D721Med (cell line): ENCODE measurements around the gene RNF40.

Source experiments
- DNase-seq: peaks from one replicate; pipeline ENCODE4 v3.0.0; 2011; ENCODE audit warnings: low spot score; ENCODE audit not compliant: insufficient read length
- FAIRE-seq: peaks from 2 replicates; lab custom pipeline; 2011; peaks lifted over from hg19 to GRCh38; lab: Jason Lieb, UNC
- CTCF ChIP-seq: IDR thresholded peaks from 2 replicates; pipeline ENCODE4 v1.5.1; 2012; ENCODE audit warnings: mild to moderate bottlenecking, control low read depth; ENCODE audit not compliant: insufficient read depth; ENCODE audit errors: missing control alignments

RNF40 gene

GRCh38 chr16:30731411-30731810 is 30.7 kb upstream of the RNF40 start:
- TF ChIP-seq CTCF = no peak
- DNase-seq = no peak
- no peak for FAIRE-seq

DNA sequence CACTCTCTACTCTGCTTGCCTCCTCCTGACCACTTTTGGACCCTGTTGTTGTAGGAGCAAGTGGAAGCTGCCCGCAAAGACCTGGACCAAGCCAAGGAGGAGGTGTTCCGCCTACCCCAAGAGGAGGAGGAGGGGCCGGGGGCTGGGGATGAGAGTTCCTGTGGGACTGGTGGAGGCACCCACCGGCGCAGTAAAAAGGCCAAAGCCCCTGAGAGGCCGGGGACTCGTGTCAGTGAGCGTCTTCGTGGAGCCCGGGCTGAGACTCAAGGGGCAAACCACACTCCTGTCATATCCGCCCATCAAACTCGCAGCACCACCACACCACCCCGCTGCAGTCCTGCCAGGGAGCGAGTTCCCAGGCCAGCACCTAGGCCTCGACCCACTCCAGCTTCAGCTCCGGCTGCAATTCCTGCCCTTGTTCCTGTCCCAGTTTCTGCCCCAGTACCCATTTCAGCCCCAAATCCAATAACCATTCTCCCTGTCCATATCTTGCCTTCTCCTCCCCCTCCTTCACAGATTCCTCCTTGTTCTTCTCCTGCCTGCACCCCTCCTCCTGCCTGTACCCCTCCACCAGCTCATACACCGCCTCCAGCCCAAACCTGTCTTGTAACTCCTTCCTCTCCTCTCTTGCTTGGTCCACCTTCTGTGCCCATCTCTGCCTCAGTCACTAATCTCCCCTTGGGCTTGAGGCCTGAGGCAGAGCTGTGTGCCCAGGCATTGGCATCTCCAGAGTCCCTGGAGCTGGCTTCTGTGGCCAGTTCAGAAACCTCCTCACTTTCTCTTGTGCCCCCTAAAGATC is 24.9 kb upstream of the RNF40 start:
- no peak for TF ChIP-seq CTCF
- FAIRE-seq = no peak
- DNase-seq = no peak

GRCh38 chr16:30737794-30738648 is 24.1 kb upstream of the RNF40 start:
- DNase-seq (no peak), FAIRE-seq (no peak)
- no peak for TF ChIP-seq CTCF

- DNase-seq (no peak), FAIRE-seq (no peak)
- no peak for TF ChIP-seq CTCF
Measured at GRCh38 chr16:30738984-30739951, 22.9 kb upstream of the RNF40 start.

DNA sequence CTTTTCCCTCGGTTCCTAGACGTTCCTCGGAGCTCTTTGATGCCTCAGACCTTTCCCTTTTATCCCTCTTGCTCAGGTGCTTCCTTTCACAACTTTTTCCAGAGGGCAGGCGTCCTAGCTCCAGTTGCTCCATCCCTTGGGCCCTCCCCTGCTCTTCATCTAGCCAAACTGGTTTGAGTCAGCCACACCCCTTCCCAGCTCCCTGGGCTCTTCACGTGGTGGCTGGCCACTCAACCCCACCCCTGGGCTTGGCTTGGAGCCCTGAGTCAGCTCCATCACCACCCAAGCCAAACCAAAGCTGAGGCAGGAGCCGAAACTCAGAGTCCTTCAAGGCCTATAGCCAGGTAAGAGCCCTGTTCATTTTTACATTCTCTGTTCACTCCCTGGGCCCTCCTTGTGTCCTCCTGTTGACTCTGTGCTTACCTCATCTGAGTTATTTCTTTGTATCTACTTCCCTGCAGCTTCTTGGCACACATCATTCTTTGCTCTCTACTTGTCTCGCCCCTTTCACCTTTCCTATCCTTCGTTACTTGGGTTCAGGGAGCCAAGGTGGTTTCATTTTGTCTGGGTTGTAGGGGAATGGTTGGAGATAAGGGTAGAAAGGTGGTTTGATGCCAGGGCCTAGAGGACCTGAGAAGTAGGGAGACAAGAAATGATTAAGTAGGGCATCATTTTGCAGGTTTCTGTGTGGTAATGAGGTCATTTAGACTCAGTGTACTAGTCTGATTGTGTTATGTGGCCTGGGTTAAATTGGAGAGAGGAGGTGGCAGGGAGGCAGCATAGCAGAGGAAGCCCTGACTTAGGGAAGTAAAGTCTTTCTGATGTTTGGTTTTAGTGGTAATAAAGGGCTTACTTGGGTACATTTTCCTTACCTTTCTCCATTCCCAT is 21.5 kb upstream of the RNF40 start:
- DNase-seq (no peak), FAIRE-seq (no peak)
- no peak for TF ChIP-seq CTCF

DNA sequence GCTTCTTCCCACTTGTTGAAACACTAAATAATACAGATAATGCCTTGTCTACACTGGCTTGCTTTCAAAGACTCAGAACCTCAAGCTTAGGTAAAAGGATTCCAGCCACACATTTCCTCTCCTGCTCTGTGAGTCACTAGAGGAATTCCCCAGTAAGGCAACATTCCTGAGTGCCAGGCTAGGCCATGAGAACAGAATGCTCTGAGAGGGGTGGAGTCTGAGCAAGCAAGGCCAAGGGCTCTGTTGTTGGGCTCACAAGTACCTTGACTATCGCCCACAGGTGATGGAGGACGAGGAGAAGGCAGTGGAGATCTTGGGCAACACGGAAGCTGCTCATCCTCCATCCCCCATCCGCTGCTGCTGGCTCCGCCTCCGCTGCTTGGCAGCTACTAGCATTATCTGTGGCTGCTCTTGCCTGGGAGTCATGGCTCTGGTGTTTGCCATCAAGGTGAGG is 20.6 kb upstream of the RNF40 start:
- DNase-seq (no peak), FAIRE-seq (no peak)
- TF ChIP-seq CTCF = no peak
